ENCODE results near the gene FRYL.

Gene FRYL

GRCh38 chr4:48635310-48635709 is 144.8 kb downstream of the FRYL start:
- no peak for TF ChIP-seq CTCF (IDR thresholded peaks at IDR 0.05)

DNA sequence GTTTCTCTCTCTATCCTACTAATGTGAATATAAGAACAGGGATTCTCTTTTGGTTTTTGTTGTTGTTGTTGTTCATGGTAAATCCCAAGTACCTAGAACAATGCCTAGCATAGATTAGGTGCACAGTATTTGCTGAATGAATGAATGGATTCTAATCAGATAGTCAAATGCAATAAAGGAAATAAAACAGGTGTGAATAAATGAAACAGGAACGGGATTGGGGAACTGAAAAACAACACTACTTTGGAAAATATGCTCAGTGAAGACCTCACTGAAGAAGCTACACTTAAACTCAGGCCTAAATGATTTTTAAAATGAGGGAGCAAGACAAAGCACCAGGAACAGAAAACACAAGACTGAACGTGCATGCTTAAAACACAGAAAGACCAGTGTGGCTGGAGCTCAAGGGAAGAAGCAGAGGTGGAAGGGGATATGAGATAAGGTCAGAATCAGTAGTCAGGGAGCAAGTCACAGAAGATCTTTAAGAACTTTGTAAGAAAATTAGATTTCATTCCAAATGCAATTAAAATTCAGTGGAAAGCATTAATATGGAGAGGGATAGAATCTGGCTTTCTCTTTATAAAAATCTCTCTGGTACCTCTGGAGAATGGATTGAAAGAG is 145.3 kb downstream of the FRYL start:
- TF ChIP-seq CTCF (IDR thresholded peaks at IDR 0.05), result no peak

DNA sequence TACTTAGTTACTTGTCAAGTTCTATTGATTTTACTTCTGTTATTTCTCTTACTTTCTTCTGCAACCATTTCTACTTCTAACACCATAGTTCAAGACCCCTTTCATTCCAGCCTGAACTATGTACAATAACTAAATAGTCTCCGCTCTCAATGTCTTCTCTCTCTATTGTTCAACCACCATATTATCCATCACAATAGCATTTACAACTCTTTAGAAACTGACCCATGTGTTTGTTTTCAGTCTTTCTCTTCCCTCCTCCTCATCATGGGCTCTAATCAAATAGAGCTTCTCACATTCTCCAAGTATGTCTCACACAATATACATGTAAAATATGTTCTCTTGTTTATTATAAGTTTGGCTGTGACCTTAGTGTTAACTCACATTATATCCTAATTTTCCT is 146.4 kb downstream of the FRYL start:
- no peak for TF ChIP-seq CTCF (IDR thresholded peaks at IDR 0.05)

DNA sequence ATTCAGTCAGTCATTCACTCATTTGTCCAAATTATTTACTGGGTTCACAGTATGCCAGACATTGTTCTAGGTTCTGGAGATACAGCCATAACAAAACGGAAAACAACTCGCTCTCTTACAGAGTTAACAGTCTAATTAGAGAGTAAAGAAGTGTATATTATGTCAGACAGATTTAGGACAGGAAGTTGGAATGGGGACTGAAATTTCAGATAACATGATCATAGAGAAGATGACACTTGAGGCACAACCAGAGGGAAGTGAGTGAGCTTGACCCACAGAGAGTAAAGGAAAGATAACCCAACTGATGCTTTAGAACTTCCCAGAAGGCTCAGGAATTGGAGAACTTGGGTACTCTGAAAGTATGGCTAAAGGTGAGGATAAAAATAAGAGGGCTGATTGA is 150.6 kb downstream of the FRYL start:
- no peak for TF ChIP-seq CTCF (IDR thresholded peaks at IDR 0.05)

DNA sequence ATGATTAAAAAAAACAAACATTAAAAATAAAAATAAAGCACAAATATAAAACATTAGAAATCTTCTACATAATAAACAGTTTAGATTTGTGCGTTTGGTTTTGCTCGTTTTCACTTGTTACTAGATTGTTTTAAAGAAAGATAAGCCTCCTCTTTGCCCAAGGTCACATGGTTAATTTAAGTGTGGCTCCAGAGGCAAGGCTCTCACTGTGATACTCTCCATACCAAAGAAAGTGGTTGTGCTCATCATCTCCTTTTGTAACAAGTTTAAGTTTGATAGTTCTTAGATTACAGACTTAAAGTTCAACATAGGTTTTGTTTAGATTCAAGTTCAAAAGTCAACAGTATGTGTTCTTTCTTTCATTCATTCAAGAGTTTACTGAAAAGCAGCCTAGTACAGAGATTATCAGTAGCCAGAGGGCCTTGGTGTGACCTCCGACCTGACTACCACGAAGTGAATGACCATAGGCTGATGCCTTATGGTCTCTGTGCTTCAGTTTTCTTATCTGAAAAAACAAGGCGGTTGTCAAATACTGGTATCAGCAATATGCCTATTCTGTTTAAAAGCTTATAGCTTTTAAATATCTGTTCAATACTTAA is 156.8 kb downstream of the FRYL start:
- TF ChIP-seq CTCF (IDR thresholded peaks at IDR 0.05), result no peak

GRCh38 chr4:48620831-48621230 is 159.2 kb downstream of the FRYL start:
- TF ChIP-seq CTCF (IDR thresholded peaks at IDR 0.05), result no peak

DNA sequence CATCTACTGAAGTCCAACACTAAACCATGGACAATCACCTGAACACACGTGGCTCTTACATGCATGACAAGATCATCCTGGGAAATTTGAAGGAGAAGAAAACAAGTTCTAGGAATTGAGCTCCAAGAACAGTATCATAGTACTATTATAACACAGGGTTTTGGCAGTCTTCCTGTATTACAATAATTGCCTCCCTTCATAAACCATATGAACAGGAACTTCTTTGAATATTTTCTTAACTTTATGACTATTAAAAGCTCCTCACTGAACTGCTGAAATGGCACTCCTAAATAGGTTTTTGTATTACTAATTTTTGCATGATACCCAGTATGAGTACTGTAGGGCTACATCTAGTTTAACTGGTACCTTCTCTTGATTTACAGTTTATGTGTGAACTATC is 160.0 kb downstream of the FRYL start:
- TF ChIP-seq CTCF (IDR thresholded peaks at IDR 0.05), result no peak

DNA sequence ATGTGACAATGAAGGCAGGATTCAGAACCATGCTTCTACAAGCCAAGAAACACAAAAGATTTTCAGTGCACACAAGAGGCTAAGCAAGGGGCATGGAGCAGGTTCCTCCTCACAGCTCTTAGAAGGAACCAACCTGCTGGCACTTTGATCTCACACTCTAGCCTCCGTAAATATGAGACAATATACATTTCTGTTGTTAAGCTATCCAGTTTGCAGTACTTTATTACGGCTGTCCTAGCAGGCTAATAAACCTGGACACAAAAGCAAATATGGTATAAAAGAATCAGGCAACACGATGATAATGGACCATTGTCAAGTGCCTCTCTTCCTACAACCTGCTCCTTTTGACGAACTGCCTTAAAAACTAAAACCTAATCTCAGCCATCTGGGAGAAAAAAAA is 175.6 kb downstream of the FRYL start:
- no peak for TF ChIP-seq CTCF (IDR thresholded peaks at IDR 0.05)

Data from LNCAP (cell line).